ENCODE measurements around the gene SEMA4D.
"Not testable (repeated sequence)": the region's sequence is repeated elsewhere in the genome, so short reads cannot be mapped to it uniquely, and the experiment has no call there.

SEMA4D gene

GRCh38 chr9:89386206-89386605 lies 111.7 kb downstream of the SEMA4D start:
- no peak for DNase-seq (ENCODE audit: low read depth)

- no peak for DNase-seq (ENCODE audit: low read depth)
Measured at GRCh38 chr9:89384783-89385182, 113.1 kb downstream of the SEMA4D start.

- DNase-seq (ENCODE audit: low read depth): no peak
Measured at GRCh38 chr9:89383721-89384300, 114.1 kb downstream of the SEMA4D start.

GRCh38 chr9:89383030-89383720 lies 114.7 kb downstream of the SEMA4D start:
- no peak for DNase-seq (ENCODE audit: low read depth)

GRCh38 chr9:89382026-89382986 lies 115.6 kb downstream of the SEMA4D start:
- no peak for DNase-seq (ENCODE audit: low read depth)

- no peak for DNase-seq (ENCODE audit: low read depth)
Measured at GRCh38 chr9:89381308-89381609, 116.7 kb downstream of the SEMA4D start.

- DNase-seq (ENCODE audit: low read depth): no peak
Measured at GRCh38 chr9:89380437-89381307, 117.2 kb downstream of the SEMA4D start.

- DNase-seq (ENCODE audit: low read depth): no peak
Measured at GRCh38 chr9:89379508-89380115, 118.3 kb downstream of the SEMA4D start.

- no peak for DNase-seq (ENCODE audit: low read depth)
Measured at GRCh38 chr9:89379031-89379430, 118.9 kb downstream of the SEMA4D start.

GRCh38 chr9:89378541-89378940 lies 119.4 kb downstream of the SEMA4D start:
- DNase-seq (ENCODE audit: low read depth): no peak

- DNase-seq (ENCODE audit: low read depth): no peak
Measured at GRCh38 chr9:89377411-89377810, 120.5 kb downstream of the SEMA4D start.

- no peak for DNase-seq (ENCODE audit: low read depth)
Measured at GRCh38 chr9:89376741-89377351, 121.1 kb downstream of the SEMA4D start.

GRCh38 chr9:89376286-89376685 lies 121.6 kb downstream of the SEMA4D start:
- DNase-seq (ENCODE audit: low read depth): no peak

- no peak for DNase-seq (ENCODE audit: low read depth)
Measured at GRCh38 chr9:89375191-89375760, 122.6 kb downstream of the SEMA4D start.

- DNase-seq (ENCODE audit: low read depth): no peak
Measured at GRCh38 chr9:89374176-89374575, 123.7 kb downstream of the SEMA4D start.

GRCh38 chr9:89372979-89373378 lies 124.9 kb downstream of the SEMA4D start:
- DNase-seq (ENCODE audit: low read depth): no peak

- no peak for DNase-seq (ENCODE audit: low read depth)
Measured at GRCh38 chr9:89372230-89372816, 125.6 kb downstream of the SEMA4D start.

GRCh38 chr9:89371791-89372190 lies 126.1 kb downstream of the SEMA4D start:
- DNase-seq (ENCODE audit: low read depth): not testable (repeated sequence)

- DNase-seq (ENCODE audit: low read depth): no peak
Measured at GRCh38 chr9:89370593-89370992, 127.3 kb downstream of the SEMA4D start.

- no peak for DNase-seq (ENCODE audit: low read depth)
Measured at GRCh38 chr9:89368978-89369377, 128.9 kb downstream of the SEMA4D start.

Measured in fibroblast of gingiva (primary cell).